ENCODE results near the gene DCAF11. TPM values are rescaled to one million over a fixed set of nuclear protein-coding genes. Genes with fewer than 3 reads are reported as not detected.

The DCAF11 gene
- total RNA-seq, 1 donor from 2014 or later: 37.3 TPM

DNA sequence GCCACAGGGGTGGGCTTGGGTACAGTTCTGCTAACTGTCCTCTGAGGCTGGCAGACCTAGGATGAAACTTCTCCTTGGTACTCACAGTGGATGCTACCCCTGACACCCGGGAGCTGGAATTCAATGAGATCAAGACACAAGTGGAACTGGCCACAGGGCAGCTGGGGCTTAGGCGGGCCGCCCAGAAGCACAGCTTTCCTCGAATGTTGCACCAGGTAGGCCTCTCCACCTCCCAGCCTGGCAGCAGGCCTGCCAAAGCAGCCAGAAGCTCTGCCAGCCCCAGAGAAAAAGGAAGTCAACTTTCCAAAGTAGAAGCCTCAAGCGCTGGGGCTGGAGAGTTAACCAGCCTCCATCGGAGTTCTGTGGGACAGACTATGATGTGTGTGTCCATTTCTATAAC is 2.6 kb downstream of the DCAF11 start:
- DNase-seq (ENCODE audit: low spot score): no peak

DNA sequence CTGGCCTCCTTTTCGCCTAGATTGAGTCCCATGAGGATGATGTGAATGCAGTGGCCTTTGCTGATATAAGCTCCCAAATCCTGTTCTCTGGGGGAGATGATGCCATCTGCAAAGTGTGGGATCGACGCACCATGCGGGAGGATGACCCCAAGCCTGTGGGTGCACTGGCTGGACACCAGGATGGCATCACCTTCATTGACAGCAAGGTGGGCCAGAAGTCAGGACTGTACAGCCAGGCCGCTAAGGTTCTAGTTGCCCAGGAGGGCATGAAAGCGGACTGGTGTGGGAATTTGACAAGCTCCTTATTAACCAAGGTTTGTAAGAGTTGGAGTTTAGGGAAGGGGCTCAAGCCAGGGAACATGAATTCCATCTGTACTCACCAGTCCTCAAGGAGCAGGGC is 5.1 kb downstream of the DCAF11 start:
- no peak for DNase-seq (ENCODE audit: low spot score)

DNA sequence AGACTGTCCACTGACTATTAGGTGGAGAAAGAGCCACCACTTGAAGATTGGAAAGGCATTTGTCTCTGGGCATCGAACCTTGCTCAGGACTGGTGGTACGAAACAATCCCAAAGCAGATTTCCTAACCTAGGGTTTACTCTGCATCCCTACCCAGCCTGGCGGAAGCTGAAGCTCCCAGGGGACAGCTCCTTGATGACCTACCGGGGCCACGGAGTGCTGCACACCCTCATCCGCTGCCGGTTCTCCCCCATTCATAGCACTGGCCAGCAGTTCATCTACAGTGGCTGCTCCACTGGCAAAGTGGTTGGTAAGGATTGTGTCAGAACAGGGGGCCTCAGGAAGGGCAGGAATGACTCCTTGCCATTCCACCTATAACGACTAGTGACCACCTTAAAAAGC is 6.6 kb downstream of the DCAF11 start:
- no peak for DNase-seq (ENCODE audit: low spot score)

DNA sequence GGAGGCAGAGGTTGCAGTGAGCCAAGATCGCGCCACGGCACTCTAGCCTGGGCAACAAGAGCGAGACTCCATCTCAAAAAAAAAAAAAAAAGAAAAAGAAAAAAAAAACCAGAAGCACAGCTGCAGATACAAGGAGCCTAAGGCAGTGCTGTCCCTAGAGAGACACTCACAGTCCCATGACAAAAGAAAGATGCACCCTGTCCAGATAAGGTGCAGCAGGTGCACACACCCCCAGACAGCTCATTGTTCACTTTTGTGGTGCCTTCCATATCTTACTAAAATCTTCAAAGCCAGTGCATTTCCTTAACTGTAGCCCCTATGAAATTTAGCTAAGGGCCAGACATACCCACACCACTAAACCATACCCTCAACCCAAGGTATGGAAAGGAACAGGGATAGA is 7.8 kb downstream of the DCAF11 start:
- DNase-seq (ENCODE audit: low spot score): no peak

DNA sequence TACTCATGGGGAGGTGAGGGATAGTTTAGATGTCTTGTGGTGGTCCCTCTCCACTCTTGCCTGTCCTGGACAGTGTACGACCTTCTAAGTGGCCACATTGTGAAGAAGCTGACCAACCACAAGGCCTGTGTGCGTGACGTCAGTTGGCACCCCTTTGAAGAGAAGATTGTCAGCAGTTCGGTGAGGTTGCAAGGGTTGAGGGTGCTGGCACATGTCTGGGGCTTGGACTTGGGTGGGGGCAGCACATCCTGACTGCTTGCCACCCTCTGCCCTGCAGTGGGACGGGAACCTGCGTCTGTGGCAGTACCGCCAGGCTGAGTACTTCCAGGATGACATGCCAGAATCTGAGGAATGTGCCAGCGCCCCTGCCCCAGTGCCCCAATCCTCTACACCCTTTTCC is 8.3 kb downstream of the DCAF11 start:
- no peak for DNase-seq (ENCODE audit: low spot score)

DNA sequence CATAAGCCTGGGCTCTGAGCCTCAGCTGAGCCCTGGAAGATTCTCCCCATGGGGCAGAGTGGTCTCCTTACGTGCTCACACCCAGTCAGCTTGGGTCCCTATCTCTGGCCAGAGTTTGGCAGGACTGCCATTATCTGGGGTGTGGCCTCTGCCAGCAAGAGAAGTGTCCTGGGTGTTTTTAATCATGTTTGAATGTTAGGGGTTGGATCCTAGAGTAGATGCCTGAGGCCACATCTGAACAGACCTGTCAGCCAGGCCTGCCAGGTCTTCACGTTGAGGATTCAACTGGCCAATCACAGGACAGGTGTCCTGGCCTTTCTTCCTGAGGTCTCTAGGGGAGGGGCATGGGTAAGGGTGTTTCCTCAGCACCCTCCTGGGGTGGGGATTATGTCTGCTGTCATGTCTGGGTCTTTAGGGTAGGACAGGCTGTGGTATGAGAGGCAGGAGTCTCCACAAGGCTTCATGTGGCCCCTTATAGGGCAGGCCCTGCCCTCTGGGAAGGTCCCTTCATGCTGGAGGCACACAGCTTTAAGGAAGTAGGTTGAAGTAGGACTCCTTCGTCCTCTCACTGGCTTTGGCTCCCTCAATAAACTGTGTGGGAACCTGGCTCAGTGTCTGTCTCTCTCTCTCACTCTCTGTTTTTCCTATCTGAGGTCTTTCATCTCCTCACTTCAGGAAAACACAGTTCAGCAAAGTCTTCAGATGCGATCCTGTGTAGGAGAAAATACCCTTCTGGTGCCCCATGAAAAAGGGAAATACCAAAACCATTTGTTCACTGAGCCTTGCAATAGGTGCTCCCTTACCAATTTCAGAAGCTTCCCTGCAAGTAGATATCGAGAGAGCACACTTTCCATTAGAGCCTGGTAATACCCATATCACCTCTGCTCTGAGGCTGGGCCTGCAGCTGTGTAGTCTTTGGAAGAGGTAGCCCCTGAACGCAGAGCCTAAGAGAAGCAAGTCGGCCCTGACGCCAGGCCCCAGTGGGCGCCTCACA is 9.1 kb downstream of the DCAF11 start:
- DNase-seq (ENCODE audit: low spot score): no peak

DNA sequence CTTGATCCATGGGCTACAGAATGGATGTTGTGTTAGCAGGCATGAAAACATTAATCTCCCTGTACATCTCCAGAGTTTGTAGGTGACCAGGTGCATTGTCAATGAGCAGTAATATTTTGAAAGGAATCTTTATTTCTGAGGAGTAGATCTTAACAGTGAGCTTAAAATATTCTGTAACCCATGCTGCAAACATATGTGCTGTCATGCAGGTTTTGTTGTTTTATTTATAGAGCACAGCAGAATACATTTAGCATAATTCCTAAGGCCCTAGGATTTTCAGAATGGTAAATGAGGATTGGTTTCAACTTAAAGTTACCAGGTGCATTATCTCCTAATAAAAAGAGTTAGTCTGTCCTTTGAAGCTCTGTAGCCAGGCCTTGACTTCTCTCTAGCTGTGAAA is 12.4 kb downstream of the DCAF11 start:
- DNase-seq (ENCODE audit: low spot score): no peak

DNA sequence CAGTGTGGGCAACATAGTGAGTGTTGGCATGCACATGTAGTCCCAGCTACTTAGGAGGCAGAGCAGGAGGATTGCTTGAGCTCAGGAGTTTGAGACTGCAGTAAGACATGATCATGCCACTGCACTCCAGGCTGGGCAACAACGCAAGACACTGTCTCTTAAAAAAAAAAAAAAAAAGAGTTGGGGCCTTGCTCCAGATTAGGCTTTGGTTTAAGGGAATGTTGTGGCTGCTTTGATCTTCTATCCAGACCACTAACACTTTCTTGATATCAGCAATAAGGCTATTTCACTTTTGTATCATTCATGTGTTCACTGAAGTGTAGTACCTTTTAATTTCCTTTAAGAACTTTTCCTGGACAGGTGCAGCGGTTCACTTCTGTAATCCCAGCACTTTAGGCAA is 13.1 kb downstream of the DCAF11 start:
- DNase-seq (ENCODE audit: low spot score): no peak

DNA sequence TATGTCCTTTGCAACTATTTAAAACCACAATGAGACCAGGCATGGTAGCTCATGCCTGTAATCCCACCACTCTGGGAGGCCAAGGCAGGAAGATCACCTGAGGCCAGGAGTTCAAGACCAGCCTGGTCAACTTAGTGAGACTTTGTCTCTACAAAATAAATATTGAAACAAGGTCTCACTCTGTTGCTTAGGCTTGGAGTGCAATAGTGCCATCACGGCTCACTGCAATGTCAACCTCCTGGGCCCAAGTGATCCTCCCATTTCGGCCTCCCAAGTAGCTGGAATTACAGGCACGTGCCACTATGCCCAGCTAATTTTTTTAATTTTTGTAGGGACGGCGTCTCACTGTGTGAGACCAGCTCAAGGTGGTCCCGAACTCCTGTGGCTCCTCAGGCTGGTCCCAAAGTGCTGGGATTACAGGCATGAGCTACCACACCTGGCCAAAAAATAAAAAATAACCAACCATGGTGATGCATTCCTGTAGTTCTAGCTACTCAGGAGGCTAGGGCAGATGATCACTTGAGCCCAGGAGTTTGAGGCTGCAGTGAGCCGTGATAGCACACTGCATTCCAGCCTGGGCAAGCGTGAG is 14.9 kb downstream of the DCAF11 start:
- DNase-seq (ENCODE audit: low spot score): no peak

DNA sequence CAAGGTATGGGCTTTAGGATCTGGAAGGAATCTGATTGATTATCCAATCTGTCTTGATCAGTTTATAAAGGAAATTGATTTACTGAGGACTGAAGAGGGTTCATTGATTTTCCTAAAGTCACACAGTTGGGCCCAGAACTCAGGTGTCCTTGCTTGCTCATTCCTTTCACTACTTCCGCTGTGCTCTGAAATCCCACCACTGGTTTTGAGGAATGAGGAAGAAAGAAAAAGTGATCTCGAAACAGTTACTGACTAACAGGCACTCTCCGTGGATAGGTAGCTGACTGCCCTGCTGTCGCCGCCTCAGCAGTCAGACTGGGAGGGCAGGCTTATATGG is 15.8 kb downstream of the DCAF11 start, which contains the start of gene FITM1:
FITM1 (plus strand) TSS at position 280 of the 337 bp plus-strand sequence. CDS start 905 bp downstream, outside the sequence.
- DNase-seq (ENCODE audit: low spot score): no peak

DNA sequence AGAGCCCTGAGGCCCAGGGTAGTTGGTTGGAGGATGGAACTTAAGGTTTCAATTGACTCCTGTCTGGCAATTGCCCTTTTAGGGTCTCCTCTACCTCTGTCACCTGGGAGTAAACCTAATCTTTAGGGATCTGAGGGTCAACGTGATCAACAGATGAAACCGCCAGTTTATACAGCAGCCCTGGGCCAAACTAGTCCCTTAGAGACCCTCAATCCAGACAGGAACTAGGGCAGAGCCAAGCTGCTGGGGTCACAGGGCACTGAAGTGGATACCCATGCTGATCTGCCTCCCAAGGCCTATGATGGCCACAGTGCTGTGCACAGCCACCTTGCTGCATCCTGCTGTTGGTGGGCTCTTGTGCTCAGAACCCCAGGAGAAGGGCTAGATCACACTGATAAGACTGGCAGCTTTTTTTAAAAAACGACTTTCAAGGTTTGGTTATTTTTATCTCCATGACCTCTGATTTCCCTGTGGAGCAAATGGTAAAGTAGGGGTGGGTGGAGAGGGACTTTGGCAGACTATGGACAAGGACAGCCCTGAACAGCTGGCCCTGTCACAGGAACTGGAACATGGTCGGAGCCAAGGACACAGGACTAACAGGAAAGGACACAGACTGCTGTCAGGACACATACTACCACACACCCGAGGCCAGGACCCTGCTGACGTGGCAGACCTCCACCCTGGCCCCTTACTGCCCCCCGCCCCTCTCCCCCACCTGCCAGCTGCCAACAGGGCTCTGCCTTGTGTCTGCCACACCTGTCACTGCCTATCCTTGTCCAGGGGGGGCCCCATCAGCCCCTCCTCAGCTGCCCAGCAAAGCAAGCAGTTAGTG is 16.4 kb downstream of the DCAF11 start:
- no peak for DNase-seq (ENCODE audit: low spot score)

DNA sequence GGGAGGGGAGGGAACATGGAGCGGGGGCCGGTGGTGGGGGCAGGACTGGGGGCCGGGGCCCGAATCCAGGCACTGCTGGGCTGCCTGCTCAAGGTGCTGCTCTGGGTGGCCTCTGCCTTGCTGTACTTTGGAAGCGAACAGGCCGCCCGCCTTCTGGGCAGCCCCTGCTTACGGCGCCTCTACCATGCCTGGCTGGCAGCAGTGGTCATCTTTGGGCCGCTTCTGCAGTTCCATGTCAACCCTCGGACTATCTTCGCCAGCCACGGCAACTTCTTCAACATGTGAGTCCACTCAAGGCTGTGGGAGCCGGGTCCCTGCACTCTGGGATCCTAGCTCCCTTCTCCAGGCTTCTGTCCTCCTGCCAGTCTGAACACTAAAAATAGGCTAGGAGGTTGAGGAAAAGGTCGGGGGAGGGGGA is 17.0 kb downstream of the DCAF11 start:
- DNase-seq (ENCODE audit: low spot score): no peak

DNA sequence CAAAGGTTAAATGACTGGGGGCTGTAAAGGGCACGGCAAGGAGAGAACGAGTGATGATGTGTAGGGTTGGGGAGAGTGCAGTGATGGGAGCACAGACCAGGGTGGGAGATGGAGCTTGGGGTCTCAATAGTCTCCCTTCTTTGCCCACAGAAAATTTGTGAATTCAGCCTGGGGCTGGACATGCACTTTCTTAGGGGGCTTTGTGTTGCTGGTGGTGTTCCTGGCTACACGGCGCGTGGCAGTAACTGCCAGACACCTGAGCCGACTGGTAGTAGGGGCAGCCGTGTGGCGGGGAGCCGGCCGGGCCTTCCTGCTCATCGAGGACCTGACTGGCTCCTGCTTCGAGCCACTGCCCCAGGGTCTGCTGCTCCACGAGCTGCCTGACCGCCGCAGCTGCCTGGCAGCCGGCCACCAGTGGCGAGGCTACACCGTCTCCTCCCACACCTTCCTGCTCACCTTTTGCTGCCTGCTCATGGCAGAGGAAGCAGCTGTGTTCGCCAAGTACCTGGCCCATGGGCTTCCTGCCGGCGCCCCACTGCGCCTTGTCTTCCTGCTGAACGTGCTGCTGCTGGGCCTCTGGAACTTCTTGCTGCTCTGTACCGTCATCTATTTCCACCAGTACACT is 17.6 kb downstream of the DCAF11 start:
- DNase-seq (ENCODE audit: low spot score): no peak

DNA sequence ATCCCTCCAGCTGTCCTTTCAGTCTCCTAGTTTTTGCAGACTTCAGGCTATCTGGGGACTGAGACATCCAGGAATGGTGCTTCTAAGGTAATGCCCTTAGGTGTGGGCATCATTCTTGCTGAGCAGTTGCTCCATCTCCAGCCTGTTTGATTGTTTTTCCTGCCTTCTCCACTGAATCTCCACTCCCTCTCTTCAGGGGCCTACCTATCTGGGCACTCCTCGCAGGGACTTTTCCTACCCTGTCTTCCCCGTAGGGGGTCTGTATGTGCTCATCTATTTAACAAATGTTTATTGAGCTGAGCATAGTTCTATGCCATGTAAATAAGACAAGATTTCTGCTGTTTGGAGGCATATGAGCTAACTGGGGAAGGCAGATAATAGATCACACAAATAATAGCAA is 18.4 kb downstream of the DCAF11 start:
- no peak for DNase-seq (ENCODE audit: low spot score)

DNA sequence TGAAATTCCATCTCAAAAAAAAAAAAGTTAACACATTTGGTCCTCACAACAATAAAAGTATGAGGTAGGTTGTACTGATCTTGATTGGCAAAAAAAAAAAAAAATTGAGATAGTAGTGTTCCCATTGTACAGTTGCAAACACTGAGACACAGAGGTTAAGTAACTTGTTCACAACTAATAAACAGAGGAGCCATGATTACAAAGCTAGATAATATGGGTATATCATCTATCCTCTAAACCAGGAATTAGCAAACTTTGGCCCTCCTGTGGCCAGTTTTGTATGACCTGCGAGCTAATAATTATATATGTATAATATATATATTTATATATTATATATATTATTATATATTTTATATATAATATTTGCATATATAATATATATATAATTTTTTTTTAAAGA is 19.2 kb downstream of the DCAF11 start:
- no peak for DNase-seq (ENCODE audit: low spot score)

DNA sequence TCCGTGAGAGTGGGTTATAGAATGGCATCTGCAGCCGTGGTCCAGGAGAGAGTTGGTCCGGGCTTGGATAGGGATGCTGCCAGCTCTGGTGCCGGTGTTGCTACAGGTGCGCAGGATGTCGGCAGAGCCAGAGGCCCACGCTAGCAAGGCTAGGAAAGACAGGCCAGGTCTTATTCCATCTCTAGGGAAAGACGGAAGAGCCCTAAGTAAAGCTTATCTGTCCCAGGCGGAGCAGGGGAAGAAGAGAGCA is 20.9 kb downstream of the DCAF11 start:
- DNase-seq (ENCODE audit: low spot score): no peak

DNA sequence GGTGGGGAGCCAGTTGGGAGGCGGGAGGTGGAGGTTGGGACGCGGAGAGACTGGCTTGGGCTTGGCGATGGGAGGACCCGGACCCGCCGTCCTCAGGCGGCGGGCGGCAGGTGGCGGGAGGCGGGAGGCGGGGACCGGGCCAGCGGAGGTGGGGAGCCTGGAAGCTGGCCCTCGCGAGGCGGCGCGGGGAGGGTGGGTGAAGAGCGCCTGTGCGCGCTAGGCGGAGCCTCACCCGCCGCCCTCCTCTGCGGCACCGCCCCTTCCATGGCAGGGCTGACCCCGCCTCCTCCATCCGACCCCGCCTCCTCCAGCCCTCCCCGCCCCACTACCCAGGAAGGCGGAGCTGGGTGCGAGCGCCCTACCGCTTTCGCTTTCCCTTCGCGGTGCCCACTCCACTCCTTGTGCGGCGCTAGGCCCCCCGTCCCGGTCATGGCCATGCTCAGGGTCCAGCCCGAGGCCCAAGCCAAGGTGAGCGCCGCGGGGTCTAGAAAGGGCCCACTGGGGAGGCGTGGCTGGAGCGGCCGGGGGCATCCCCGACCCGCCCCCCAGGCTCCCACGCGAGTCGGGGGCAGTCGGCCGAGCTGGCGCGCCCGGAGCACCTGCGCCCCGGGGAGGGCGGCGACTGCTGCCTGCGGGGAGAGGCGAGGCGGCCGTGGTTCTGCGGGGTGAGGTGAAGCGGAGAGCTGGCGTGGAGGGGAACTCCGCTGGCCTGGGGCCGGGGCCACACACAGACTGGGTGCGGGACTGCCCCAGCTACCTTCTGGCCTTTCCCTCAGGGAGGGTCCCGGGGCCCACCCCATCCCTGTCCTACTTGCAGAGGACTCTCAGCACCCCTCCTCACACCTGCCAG is 21.5 kb downstream of the DCAF11 start, which contains the start of gene PSME1:
PSME1 (plus strand) TSS at position 361 of the 850 bp plus-strand sequence; CDS start at position 430, 69 bp downstream.
- DNase-seq (ENCODE audit: low spot score): peak; percentile 91

DNA sequence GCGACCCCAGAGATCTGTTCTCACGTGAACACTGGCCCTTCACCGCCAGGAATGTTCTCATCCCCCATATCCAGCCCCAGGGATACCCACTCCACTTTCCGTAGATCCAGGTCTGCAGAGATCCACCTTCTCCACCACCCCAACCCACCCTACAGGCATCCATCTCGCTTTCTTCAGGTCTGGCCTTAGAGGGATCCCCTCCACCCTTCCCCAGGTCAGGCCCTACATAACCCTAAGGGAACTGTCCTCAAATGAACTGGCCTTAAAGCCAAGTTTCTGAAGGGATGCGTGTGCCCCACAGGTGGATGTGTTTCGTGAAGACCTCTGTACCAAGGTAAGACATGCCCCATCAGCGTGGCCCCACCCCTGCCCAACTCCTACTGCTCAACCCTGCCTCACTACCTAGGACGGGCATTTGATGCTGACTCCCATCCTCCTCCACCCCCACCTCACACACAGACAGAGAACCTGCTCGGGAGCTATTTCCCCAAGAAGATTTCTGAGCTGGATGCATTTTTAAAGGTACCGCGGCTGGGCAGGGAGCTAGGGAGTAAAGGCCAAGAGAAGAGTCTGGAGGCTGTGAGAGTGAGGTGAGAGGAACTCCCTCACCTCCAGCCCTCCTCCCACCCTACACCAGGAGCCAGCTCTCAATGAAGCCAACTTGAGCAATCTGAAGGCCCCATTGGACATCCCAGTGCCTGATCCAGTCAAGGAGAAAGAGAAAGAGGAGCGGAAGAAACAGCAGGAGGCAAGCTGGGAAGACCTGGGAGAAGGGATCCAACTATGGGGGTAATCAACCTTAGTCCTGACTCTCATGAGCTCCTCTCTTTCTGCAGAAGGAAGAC is 22.3 kb downstream of the DCAF11 start:
- DNase-seq (ENCODE audit: low spot score): no peak

DNA sequence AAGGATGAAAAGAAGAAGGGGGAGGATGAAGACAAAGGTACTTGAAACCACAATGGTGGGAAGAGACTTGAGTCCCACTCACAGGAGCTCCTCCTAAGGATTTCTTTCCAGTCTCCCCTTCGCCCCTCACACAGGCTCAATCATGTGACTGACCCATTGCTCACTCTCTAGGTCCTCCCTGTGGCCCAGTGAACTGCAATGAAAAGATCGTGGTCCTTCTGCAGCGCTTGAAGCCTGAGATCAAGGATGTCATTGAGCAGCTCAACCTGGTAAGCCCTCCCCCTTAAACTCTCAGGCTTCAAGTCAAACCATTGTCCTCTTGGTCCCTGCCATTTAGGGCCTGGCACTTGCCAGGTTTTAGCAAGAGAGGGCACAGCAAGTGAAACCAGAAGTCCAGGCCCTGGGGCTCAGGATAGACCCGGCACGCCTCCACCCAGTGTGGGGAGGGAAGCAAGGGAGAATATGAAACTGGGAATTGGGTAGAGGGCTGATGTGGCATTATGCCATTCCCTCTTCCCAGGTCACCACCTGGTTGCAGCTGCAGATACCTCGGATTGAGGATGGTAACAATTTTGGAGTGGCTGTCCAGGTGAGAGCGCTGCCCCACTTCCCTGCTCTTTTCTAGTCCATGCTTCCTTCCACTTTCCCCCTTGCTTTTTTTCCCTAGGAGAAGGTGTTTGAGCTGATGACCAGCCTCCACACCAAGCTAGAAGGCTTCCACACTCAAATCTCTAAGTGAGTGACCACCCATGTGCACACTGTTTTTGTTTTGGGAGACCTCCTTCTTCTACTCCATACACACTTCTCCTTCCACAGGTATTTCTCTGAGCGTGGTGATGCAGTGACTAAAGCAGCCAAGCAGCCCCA is 23.2 kb downstream of the DCAF11 start:
- no peak for DNase-seq (ENCODE audit: low spot score)

Data from umbilical cord (tissue), 2 donors.